GM11168 (cell line): ENCODE measurements around the gene LHPP.

Experiments used
- in situ Hi-C: fragments of 300-500 bp; cut with MboI; formaldehyde crosslinking; loops from one replicate; pipeline ENCODE4 v1.12.0; 2022; ENCODE audit warnings: low sequenced_read_pairs; ENCODE audit not compliant: unreplicated experiment

Gene LHPP

DNA sequence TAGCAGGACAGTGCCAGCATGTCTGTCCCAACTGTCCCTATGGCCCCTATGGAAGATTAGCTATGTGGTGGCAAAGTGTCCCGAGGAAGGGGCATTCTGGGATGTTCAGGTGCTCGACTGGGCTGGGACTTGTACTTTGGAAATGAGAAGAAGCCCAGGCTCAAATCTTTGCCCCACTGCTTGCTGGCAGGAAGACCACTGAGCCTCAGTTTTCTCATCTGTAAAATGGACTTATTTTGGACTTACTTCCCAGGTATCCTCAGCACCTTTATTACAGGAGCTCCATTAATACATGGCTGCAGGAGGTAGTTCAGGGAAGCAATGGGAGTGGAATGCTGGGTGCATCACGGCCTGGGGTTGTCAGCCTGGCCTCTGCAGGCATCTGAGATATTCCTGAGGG lies 71.2 kb downstream of the LHPP start:
- in situ Hi-C loops, result no loop called here

GRCh38 chr10:124533266-124533665 lies 71.6 kb downstream of the LHPP start:
- in situ Hi-C loops, result no loop called here

- in situ Hi-C loops, result no loop called here
Observed at GRCh38 chr10:124534231-124534798, 72.7 kb downstream of the LHPP start.

- in situ Hi-C loops, result no loop called here
Observed at GRCh38 chr10:124534826-124535601, 73.4 kb downstream of the LHPP start.

DNA sequence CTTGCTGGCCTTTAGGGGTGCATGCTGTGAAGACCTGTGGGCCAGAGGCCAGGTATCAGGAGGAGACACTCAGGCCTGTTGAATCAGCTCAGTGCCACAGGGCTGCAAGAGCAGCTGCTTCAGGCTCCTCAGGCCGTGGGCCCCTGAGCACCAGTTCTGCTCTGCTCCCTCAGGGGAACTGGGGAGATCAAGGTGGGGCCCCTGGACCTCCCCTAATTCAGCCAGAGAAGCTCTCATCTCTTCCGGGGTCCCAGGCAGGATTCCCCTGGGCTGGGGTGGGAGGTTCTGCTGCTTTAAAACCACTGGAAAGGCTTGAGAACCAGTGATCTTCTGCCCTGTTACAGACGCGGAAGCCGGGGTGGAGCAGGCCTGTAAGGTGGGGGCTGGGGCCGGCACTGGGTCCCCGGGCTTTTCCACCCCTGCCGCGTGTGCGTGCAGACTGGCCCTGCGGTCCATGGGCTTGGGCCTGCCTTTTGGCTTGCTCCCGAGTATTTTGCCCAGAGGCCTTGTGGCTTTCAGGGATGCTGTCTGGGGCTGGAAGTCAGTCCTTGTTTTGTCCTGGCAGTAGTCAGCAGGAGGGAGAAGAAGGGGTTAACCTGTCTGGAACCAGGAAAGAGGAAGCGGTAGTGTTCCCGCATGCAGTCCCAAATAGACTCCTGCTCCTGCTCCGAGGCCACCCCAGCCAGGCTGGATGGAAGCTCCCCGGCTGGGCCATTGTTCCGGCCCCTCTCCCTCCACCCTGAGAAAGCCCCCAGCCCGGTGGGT lies 74.3 kb downstream of the LHPP start:
- in situ Hi-C loops, result no loop called here

- in situ Hi-C loops, result no loop called here
Observed at GRCh38 chr10:124536496-124537050, 75.0 kb downstream of the LHPP start.

DNA sequence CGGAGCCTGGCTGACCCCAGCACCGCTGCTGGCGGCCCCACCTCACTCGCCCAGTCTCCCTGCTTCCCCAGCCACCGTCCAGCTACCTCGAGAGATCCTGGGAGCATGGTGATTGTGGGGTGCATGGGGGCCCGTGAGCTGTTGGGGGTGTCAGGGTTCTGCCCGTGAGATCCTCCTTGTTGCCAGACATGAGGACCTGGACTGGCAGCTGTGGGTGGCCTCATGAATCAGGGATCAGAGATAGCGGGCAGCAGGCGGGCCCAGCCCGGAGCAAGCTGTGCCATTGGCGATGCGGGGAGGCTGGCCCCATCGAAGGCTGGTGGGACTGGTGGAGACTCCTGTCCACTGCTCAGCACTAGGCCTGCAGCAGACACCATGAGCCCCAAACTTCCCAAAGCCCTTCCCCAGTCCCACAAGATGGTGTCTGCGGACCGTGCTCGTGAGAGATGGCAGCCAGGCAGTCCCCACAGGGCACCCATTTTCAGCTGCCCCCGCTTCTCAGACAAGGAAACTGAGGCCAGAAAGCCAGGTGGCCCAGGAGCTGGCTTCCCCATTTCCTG lies 75.6 kb downstream of the LHPP start:
- in situ Hi-C loops, result no loop called here

GRCh38 chr10:124537891-124538290 lies 76.3 kb downstream of the LHPP start:
- in situ Hi-C loops, result no loop called here

- in situ Hi-C loops, result no loop called here
Observed at GRCh38 chr10:124538706-124539105, 77.1 kb downstream of the LHPP start.

DNA sequence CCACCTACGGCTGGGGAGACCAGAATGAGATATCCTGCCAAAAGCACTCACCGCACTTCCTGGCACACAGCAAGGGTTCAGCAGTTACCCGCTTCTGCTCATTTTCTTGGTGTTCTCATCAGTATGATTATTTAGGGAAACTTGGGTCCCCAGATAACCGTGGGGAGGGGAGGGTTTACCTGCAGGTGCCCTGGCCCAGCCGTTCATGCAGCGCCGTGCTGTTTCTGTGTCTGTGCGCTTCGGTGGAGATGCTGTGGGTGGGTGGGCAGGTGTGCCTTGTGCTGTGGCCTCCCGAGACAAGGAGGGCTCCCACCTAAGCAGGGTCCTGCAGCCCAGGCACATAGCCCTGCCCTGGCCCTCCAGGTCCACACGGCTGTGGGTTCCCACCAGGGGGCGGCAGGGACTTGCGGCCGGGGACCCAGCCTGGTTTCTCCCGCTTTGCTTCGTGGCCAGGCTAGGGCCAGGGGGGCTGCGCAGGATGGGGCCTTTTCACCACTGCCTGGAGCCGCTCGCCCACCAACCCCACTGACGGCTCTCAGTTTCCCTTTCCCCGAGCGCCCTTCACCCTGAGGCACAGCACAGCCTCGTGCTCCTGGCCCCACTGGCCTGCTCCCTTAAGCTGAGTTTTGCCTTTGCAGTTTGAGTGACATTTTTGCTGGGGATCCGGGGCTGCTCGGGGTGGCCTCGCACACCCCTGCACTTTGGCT lies 78.5 kb downstream of the LHPP start:
- in situ Hi-C loops, result loop anchor here (5.0 kb wide), 2 partner anchors 207 to 287 kb away; no protein-coding TSS in a partner anchor

DNA sequence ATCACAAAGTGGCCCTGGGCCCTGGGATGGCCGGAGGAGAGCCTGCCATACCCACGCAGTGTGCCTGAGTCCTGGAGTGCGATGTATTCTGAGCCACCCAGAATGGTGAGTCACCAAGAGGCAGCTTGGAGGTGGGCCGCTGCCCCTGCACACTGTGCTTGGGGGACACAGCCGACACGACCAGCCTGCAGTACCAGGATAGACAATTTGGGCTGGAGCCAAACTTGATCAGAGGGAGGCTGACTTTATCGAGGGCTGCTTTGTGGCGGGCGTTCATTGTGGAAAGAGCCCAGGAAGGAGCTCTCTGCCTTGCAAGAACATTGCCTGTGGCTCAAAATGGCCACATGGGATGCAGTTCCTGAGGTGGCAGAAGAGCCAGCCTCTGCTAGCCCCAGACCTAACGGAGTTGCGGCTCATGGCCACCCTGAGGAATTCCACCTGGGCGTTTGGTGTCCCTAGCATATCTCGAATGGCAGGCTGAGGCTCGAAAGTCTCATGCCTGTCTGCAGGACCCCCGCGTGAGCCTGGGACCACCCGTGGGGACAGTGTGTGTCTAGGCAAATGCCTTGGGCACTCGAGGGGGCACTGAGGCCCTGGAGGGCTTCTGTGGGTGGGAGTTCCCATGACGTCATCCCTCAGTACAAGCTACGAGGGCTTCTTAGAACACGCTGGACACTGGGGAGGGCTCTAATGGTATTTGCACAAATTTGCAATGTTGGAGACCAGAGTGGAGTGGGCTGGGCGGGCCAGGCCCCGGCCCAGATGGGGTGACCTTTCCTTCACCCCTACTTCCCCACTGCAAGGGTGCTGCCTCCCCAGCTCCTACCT lies 79.7 kb downstream of the LHPP start:
- in situ Hi-C loops, result loop anchor here (5.0 kb wide), 2 partner anchors 206 to 286 kb away; no protein-coding TSS in a partner anchor

DNA sequence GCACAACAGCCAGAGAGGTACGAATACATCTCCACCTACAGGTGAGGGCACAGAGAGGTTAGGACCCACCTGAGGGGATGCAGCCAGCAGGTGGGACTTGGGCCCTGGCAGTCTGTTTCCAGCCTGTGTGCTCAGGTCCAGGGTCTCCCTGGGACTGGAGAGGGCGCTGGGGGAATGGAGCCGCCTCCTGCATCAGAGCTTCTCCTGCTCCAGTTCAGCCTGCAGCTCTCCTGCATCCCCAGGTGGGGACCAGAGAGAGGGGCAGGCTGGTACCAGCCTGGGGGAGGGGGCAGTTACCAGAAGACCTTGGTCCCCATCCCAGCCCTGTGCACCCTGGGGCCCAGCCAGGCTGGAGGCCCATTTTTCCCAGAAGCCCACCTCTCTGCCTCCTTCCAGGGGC lies 80.7 kb downstream of the LHPP start:
- in situ Hi-C loops, result loop anchor here (5.0 kb wide), 2 partner anchors 205 to 285 kb away; no protein-coding TSS in a partner anchor

DNA sequence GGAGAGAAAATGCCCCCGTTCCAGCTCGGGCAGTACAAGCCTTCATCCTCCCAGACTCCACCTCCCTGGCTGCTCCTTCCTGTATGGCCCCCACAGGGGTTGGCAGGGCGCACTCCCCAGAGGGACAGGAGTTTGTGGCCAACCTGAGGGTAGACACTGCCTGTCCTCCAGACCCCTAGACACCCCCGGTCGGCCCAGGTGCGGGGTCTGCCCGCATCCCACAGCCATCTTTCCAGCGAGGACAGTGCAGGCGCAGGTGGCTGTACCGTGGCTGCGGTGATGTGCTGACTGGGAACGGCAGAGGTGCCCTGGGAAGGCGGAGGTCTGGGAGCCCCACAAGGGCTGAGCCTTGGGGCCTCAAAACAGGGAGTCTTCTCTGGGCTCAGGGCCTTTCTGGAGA lies 81.5 kb downstream of the LHPP start:
- in situ Hi-C loops, result loop anchor here (5.0 kb wide), 2 partner anchors 204 to 284 kb away; no protein-coding TSS in a partner anchor

- in situ Hi-C loops, result loop anchor here (5.0 kb wide), 2 partner anchors 203 to 283 kb away; no protein-coding TSS in a partner anchor
Observed at GRCh38 chr10:124543971-124544370, 82.3 kb downstream of the LHPP start.

DNA sequence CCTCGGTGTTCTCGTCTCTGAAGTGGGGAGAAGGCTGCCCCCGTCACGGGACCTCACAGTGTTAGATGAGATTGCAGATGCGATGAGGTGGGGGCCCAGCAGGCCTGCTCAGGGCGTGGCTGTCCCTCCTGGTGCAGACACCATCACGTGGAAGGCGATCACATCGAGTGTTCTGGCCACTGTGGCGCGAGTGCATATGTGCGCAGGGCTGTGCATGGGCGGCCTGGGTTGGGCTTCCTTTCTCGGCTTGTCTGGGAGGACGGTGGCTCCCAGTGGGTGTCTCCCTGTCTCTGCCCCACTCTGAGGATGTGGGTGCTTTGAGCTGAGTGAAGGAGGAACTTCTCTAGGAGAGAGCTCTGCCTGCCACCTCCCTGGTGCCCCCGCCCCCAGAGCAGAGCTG lies 83.1 kb downstream of the LHPP start:
- in situ Hi-C loops, result loop anchor here (5.0 kb wide), 2 partner anchors 203 to 283 kb away; no protein-coding TSS in a partner anchor

DNA sequence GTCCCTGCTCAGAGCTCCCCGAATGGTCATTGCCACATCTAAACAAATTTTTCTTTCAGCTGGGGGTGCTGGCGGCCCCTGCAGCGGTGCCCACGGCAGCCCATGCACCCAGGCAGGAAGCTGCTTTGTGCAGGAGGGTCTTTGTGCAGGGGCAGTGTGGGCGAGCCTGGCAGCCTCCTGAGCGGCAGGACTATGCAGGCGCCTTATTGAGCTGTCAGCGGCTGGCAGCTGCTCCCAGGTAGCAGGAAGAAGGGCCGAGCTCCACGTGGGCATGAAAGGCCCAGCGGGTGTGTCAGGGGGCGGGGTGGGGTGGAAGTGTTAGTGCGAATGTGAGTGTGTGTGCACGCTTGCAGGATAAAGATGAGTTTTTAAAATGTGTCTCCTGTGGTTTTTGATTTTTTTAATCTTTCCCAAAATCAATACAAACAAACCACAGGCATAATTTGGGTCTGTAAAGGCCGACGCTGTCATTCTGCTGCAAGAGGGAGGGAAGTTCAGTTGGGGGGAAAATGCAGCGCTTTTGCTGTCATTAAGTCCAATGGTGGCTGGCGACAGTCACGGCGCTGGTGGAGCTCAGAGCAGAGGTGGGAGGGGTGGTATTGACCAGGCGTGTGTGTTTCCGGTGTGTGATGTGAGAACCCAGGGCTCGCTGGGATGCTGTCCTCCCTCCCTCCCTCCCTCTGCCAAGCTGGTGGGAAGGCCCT lies 83.9 kb downstream of the LHPP start:
- in situ Hi-C loops, result no loop called here

DNA sequence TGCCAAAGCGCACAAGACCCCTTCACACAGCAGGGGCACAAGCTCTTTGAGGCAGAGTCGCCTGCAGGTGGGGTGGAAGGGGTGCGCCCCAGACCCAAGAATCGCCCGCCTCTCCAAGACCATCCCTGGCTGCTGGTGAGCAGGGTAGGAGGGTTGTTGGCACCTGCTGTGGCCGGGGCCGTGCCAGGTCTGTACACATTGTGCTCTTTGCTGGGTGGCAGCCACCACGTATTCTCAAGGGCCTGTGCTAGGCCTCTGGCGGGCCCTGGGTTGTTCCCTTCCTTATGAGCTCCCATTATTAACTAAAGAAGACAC lies 84.4 kb downstream of the LHPP start:
- in situ Hi-C loops, result no loop called here

GRCh38 chr10:124546957-124547646 lies 85.5 kb downstream of the LHPP start:
- in situ Hi-C loops, result no loop called here
